A549 (cell line): Measurements from ENCODE around the gene DOP1A. TPM values are rescaled to one million over a fixed set of nuclear protein-coding genes. Genes with fewer than 3 reads are reported as not detected.

Experiments used
- ATAC-seq, 2 experiments: fragments of 200-7000 bp in 1 of 2; fragments of >200 bp in 1 of 2; cut with Nextera tagmentation in 1 of 2; cut with Tn5 transposase in 1 of 2; 3 replicates each; pipeline versions ENCODE4 v1.8.0 to v1.9.1; 2018 to 2020; ENCODE audit warnings: mild to moderate bottlenecking in 1 of 2, moderate library complexity in 1 of 2
- CTCF ChIA-PET: fragments of 300-600 bp; sonication (Branson Sonifier 250); formaldehyde crosslinking; extraction: SDS; loops from one replicate; lab custom pipeline; 2021; ENCODE audit warnings: antibody characterized with exemption, inconsistent platforms; lab: Yijun Ruan, JAX
- POLR2A ChIA-PET: fragments of 350-600 bp; formaldehyde crosslinking; extraction: SDS; loops from one replicate; lab custom pipeline; 2021; ENCODE audit warnings: antibody characterized with exemption, inconsistent platforms; lab: Yijun Ruan, JAX
- DNase-seq, 2 experiments: peaks; one replicate each; pipeline versions ENCODE4 v3.0.0 to v3.0.0-alpha.2; 2011 to 2016; ENCODE audit warnings: low read depth in 1 of 2, low spot score in 1 of 2
- FAIRE-seq: peaks from 2 replicates; lab custom pipeline; 2011; peaks lifted over from hg19 to GRCh38; lab: Jason Lieb, UNC
- H3K27ac ChIP-seq, 2 experiments: fragments of >200 bp; sonication (Bioruptor Twin); formaldehyde crosslinking; 3 replicates each; pipeline ENCODE4 v1.5.1; 2016 to 2017
- H3K4me1 ChIP-seq: fragments of >200 bp; sonication (Bioruptor Twin); formaldehyde crosslinking; 3 replicates; pipeline ENCODE4 v1.6.1; 2016
- H3K4me2 ChIP-seq: fragments of >200 bp; sonication (Bioruptor Twin); formaldehyde crosslinking; 3 replicates; pipeline ENCODE4 v1.6.1; 2016
- H3K4me3 ChIP-seq: fragments of >200 bp; sonication (Bioruptor Twin); formaldehyde crosslinking; 3 replicates; pipeline ENCODE4 v1.5.1; 2016
- H3K9me3 ChIP-seq: fragments of >200 bp; sonication (Bioruptor Twin); formaldehyde crosslinking; 3 replicates; pipeline ENCODE4 v1.6.1; 2016
- ATOH8 ChIP-seq: fragments of 250-450 bp; sonication (Bioruptor Pico); IDR thresholded peaks from 2 replicates; pipeline ENCODE4 v1.5.0; 2020; ENCODE audit warnings: low read depth, mild to moderate bottlenecking, moderate library complexity
- BHLHE40 ChIP-seq: IDR thresholded peaks from 2 replicates; pipeline ENCODE4 v1.6.1; 2012; ENCODE audit warnings: low read depth, low read length, inconsistent platforms
- CEBPB ChIP-seq, 2 experiments: fragments of >200 bp in 1 of 2; sonication (Bioruptor Twin) in 1 of 2; formaldehyde crosslinking in 1 of 2; IDR thresholded peaks; 2 replicates each; pipeline ENCODE4 v1.6.1; 2012 to 2016
- CHD2 ChIP-seq: fragments of 150-350 bp; IDR thresholded peaks from 2 replicates; pipeline ENCODE4 v1.6.1; 2014; ENCODE audit warnings: low read length; ENCODE audit not compliant: partially characterized antibody
- CHD4 ChIP-seq: fragments of 200-600 bp; sonication (generic); IDR thresholded peaks from 2 replicates; pipeline ENCODE4 v1.6.1; 2016; ENCODE audit warnings: antibody characterized with exemption, mild to moderate bottlenecking, borderline replicate concordance
- FOXS1 ChIP-seq: fragments of 250-450 bp; sonication (Bioruptor Pico); IDR thresholded peaks from 2 replicates; pipeline ENCODE4 v1.5.0; 2020; ENCODE audit warnings: mild to moderate bottlenecking, moderate library complexity
- HDAC2 ChIP-seq: fragments of 200-600 bp; sonication (generic); IDR thresholded peaks from 2 replicates; pipeline ENCODE4 v1.6.1; 2016
- HEYL ChIP-seq: fragments of 250-450 bp; sonication (Bioruptor Pico); IDR thresholded peaks from 2 replicates; pipeline ENCODE4 v1.8.0; 2021; ENCODE audit warnings: mild to moderate bottlenecking, moderate library complexity
- HOXA7 ChIP-seq: fragments of 250-450 bp; sonication (Bioruptor Pico); IDR thresholded peaks from 2 replicates; pipeline ENCODE4 v1.5.0; 2020; ENCODE audit warnings: mild to moderate bottlenecking, moderate library complexity
- HOXB5 ChIP-seq: fragments of 250-450 bp; sonication (Bioruptor Pico); IDR thresholded peaks from 2 replicates; pipeline ENCODE4 v1.5.0; 2020; ENCODE audit warnings: mild to moderate bottlenecking, moderate library complexity
- JUNB ChIP-seq: fragments of >200 bp; sonication (Bioruptor Twin); formaldehyde crosslinking; IDR thresholded peaks from 2 replicates; pipeline ENCODE4 v1.6.1; 2016
- MAFK ChIP-seq: fragments of 450-650 bp; IDR thresholded peaks from 2 replicates; pipeline ENCODE4 v1.6.1; 2014; ENCODE audit not compliant: partially characterized antibody
- NFE2L2 ChIP-seq: fragments of 150-350 bp; conservative IDR thresholded peaks from 2 replicates; pipeline ENCODE4 v1.6.1; 2014; ENCODE audit warnings: low read length
- NR3C1 ChIP-seq: fragments of >200 bp; sonication (Bioruptor Twin); formaldehyde crosslinking; IDR thresholded peaks from 3 replicates; pipeline ENCODE4 v1.6.1; 2017
- POLR2A ChIP-seq: IDR thresholded peaks from 2 replicates; pipeline ENCODE4 v1.6.1; 2012; ENCODE audit warnings: mild to moderate bottlenecking, low read length
- RCOR1 ChIP-seq: fragments of 150-350 bp; IDR thresholded peaks from 2 replicates; pipeline ENCODE4 v1.6.1; 2014; ENCODE audit warnings: antibody characterized with exemption, low read length, low read depth
- RFX5 ChIP-seq: fragments of 450-650 bp; IDR thresholded peaks from 2 replicates; pipeline ENCODE4 v1.7.1; 2014; ENCODE audit warnings: antibody characterized with exemption, mild to moderate bottlenecking, moderate library complexity
- RNF2 ChIP-seq: fragments of 200-600 bp; sonication (generic); IDR thresholded peaks from 2 replicates; pipeline ENCODE4 v1.6.1; 2016; ENCODE audit warnings: low read depth, mild to moderate bottlenecking, antibody characterized with exemption, moderate library complexity, borderline replicate concordance
- SMC3 ChIP-seq: fragments of >200 bp; sonication (Bioruptor Twin); formaldehyde crosslinking; IDR thresholded peaks from 3 replicates; pipeline ENCODE4 v1.6.1; 2018; ENCODE audit warnings: inconsistent platforms
- SREBF2 ChIP-seq: fragments of 450-650 bp; IDR thresholded peaks from 2 replicates; pipeline ENCODE4 v1.6.1; 2014; ENCODE audit warnings: mild to moderate bottlenecking, moderate library complexity
- TFCP2L1 ChIP-seq: fragments of 250-450 bp; sonication (Bioruptor Pico); IDR thresholded peaks from 2 replicates; pipeline ENCODE4 v1.5.0; 2021; ENCODE audit warnings: mild to moderate bottlenecking
- TP53 ChIP-seq: fragments of 250-450 bp; sonication (Bioruptor Pico); IDR thresholded peaks from 2 replicates; pipeline ENCODE4 v1.5.0; 2021; ENCODE audit warnings: mild to moderate bottlenecking, moderate library complexity
- ZC3H11A ChIP-seq: fragments of 450-650 bp; IDR thresholded peaks from 2 replicates; pipeline ENCODE4 v1.6.1; 2014; ENCODE audit warnings: antibody characterized with exemption, mild to moderate bottlenecking
- ZNF302 ChIP-seq: fragments of 250-450 bp; sonication (Bioruptor Pico); IDR thresholded peaks from 2 replicates; pipeline ENCODE4 v1.9.0; 2021; ENCODE audit warnings: inconsistent platforms, mild to moderate bottlenecking, moderate library complexity
- WGBS: methylation state at CpG from one replicate; pipeline ENCODE4 v1.1.6; 2017; ENCODE audit errors: missing lambda C conversion rate; 5-methylcytosine and 5-hydroxymethylcytosine counted together
- polyA plus RNA-seq, 4 experiments: library from polyadenylated mRNA; depleted of rRNA in 3 of 4; stranded (reverse); fragments of >200 nt; fragmentation: RNase III in 1 of 4; extraction: RNeasy Plus Mini Kit Qiagen cat#74134 plus additional on column Dnase treatment in 1 of 4; gene quantifications; 2 replicates in 3 of 4; 3 replicates in 1 of 4; pipeline ENCODE4 v1.2.3, GENCODE V29; 2011 to 2017
- TF ChIP-seq, protein P1 (sequence below): IDR thresholded peaks from 2 replicates; pipeline ENCODE4 v1.6.1; 2012; ENCODE audit warnings: low read depth, borderline replicate concordance
- TF ChIP-seq, protein P2 (sequence below): fragments of 250-450 bp; sonication (Bioruptor Pico); IDR thresholded peaks from 2 replicates; pipeline ENCODE4 v1.5.0; 2021; ENCODE audit warnings: mild to moderate bottlenecking, moderate library complexity, borderline replicate concordance
- TF ChIP-seq, protein P3 (sequence below): fragments of >200 bp; sonication (Bioruptor Twin); formaldehyde crosslinking; IDR thresholded peaks from 3 replicates; pipeline ENCODE4 v1.5.1; 2016
- TF ChIP-seq, protein P4 (sequence below): fragments of 450-650 bp; IDR thresholded peaks from 2 replicates; pipeline ENCODE4 v1.6.1; 2014; ENCODE audit warnings: antibody characterized with exemption

DOP1A gene
- polyA plus RNA-seq, 2 of the 4 experiments (the other 2 are of a cell fraction) = 2.2 to 5.9 TPM

DNA sequence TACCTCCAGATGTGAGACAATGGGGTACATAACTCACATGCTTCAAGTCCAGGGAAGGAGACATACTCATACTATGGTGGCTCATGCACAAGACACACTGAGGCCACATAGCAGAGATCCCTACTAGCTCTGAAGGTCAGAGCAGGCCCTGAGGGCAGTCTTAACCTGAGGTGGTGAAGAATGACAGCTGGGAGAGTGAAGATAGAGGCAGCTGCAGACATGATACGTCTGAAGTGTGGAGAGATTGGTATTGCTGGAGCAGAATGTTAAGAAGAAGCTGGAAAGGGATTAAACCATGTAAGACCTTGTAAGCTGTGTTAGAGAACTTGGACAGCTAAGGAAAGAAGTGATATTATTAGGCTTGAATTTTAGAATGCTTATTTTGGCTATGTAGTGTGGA is 92.7 kb downstream of the DOP1A start:
- no peak overlapping the region for H3K4me2 ChIP-seq
- TF ChIP-seq, protein P1, sequence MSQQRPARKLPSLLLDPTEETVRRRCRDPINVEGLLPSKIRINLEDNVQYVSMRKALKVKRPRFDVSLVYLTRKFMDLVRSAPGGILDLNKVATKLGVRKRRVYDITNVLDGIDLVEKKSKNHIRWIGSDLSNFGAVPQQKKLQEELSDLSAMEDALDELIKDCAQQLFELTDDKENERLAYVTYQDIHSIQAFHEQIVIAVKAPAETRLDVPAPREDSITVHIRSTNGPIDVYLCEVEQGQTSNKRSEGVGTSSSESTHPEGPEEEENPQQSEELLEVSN = no peak
- no peak for TF ChIP-seq JUNB
- no peak for TF ChIP-seq ATOH8 (CRISPR knock-in tag)
- no peak for TF ChIP-seq FOXS1 (CRISPR knock-in tag)
- TF ChIP-seq NFE2L2 = no peak
- TF ChIP-seq, protein P2, sequence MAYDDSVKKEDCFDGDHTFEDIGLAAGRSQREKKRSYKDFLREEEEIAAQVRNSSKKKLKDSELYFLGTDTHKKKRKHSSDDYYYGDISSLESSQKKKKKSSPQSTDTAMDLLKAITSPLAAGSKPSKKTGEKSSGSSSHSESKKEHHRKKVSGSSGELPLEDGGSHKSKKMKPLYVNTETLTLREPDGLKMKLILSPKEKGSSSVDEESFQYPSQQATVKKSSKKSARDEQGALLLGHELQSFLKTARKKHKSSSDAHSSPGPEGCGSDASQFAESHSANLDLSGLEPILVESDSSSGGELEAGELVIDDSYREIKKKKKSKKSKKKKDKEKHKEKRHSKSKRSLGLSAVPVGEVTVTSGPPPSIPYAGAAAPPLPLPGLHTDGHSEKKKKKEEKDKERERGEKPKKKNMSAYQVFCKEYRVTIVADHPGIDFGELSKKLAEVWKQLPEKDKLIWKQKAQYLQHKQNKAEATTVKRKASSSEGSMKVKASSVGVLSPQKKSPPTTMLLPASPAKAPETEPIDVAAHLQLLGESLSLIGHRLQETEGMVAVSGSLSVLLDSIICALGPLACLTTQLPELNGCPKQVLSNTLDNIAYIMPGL = no peak
- TF ChIP-seq RCOR1 = no peak
- no peak for TF ChIP-seq MAFK
- TF ChIP-seq HOXA7 = no peak
- TF ChIP-seq ZC3H11A = no peak
- no peak for TF ChIP-seq HEYL (CRISPR knock-in tag)
- TF ChIP-seq CHD2 = no peak
- no peak for TF ChIP-seq BHLHE40
- no peak for TF ChIP-seq NR3C1
- H3K9me3 ChIP-seq = no peaks in the 10 kb centered on the region
- ChIA-PET CTCF (no interaction called here), POLR2A (no interaction called here)
- no peak overlapping the region for H3K27ac ChIP-seq
- 95% methylated on average over 1 of the region's 1 CpG for WGBS
- no peak for FAIRE-seq
- H3K4me3 ChIP-seq = no peak overlapping the region
- ATAC-seq = no peak
- DNase-seq = no peak
- no peaks in the 10 kb centered on the region for H3K4me1 ChIP-seq

DNA sequence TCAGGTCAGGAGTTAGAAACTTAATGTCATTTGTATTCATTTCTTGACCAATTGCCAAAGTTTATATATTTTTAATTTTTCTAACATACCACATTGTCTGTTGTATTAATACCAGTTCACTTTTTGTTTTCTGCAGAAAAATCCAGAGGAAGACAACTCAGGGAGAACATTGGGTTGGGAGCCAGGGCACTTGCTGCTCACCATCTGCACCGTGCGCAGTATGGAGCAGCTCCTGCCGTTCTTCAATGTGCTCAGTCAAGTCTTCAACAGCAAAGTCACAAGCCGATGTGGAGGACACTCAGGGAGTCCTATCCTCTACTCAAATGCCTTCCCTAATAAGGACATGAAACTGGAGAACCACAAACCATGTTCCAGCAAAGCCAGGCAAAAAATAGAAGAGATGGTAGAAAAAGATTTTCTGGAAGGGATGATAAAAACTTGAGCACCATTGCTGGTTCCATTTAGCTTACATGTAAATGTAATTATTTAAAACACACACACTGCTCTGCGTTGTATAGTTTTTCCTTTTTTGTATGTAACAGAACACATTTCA is 100.3 kb downstream of the DOP1A start:
- no peak for TF ChIP-seq RCOR1
- no peak for TF ChIP-seq TFCP2L1 (CRISPR knock-in tag)
- no peak for TF ChIP-seq CHD4
- TF ChIP-seq, protein P1 = no peak
- TF ChIP-seq SREBF2 = no peak
- no peak for TF ChIP-seq TP53
- no peak for TF ChIP-seq RNF2
- no peak for TF ChIP-seq SMC3
- DNase-seq = no peak
- Histone ChIP-seq H3K9me3 (no peaks in the 10 kb centered on the region), H3K4me3 (no peak overlapping the region), H3K4me2 (no peak overlapping the region), H3K27ac (no peak overlapping the region), H3K4me1 (no peaks in the 10 kb centered on the region)
- CTCF ChIA-PET = no interaction called here
- 97% methylated on average over 5 of the region's 5 CpGs for WGBS
- no peak for FAIRE-seq
- POLR2A ChIA-PET = no interaction called here
- ATAC-seq = no peak

DNA sequence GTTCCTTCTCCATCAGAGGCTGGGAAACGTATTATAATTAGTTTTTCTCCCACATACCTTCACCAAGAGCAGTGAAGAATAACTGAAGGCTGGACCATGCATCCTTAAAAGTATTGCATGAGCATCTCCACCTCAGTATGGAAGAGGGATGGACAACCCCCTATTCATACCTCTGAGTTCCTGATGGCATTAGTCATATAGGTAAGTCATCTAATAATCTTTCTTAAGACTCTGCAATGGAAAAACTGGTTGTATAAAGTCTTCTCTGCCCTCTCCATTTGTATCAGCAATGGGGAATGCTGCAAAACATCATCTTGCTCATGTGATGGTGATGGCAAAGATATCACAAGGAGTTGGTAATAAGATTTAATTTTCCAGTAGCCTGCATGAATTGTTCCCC is 101.1 kb downstream of the DOP1A start:
- 90% methylated on average over 1 of the region's 1 CpG for WGBS
- DNase-seq (no peak), ATAC-seq (no peak), FAIRE-seq (no peak)
- Histone ChIP-seq H3K4me1 (no peaks in the 10 kb centered on the region), H3K9me3 (no peaks in the 10 kb centered on the region), H3K4me2 (no peak overlapping the region), H3K4me3 (no peak overlapping the region), H3K27ac (no peak overlapping the region)
- no peak for TF ChIP-seq SREBF2
- TF ChIP-seq ZNF302 = no peak
- TF ChIP-seq, protein P3, sequence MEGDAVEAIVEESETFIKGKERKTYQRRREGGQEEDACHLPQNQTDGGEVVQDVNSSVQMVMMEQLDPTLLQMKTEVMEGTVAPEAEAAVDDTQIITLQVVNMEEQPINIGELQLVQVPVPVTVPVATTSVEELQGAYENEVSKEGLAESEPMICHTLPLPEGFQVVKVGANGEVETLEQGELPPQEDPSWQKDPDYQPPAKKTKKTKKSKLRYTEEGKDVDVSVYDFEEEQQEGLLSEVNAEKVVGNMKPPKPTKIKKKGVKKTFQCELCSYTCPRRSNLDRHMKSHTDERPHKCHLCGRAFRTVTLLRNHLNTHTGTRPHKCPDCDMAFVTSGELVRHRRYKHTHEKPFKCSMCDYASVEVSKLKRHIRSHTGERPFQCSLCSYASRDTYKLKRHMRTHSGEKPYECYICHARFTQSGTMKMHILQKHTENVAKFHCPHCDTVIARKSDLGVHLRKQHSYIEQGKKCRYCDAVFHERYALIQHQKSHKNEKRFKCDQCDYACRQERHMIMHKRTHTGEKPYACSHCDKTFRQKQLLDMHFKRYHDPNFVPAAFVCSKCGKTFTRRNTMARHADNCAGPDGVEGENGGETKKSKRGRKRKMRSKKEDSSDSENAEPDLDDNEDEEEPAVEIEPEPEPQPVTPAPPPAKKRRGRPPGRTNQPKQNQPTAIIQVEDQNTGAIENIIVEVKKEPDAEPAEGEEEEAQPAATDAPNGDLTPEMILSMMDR = no peak
- TF ChIP-seq CEBPB (IDR thresholded peaks at IDR 0.05) = no peak
- TF ChIP-seq CHD4 = no peak
- TF ChIP-seq, protein P4, sequence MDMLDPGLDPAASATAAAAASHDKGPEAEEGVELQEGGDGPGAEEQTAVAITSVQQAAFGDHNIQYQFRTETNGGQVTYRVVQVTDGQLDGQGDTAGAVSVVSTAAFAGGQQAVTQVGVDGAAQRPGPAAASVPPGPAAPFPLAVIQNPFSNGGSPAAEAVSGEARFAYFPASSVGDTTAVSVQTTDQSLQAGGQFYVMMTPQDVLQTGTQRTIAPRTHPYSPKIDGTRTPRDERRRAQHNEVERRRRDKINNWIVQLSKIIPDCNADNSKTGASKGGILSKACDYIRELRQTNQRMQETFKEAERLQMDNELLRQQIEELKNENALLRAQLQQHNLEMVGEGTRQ = no peak
- no peak for TF ChIP-seq HOXB5 (CRISPR knock-in tag)
- no peak for TF ChIP-seq RFX5
- TF ChIP-seq HDAC2 = no peak
- no peak for TF ChIP-seq POLR2A
- ChIA-PET POLR2A (no interaction called here), CTCF (no interaction called here)
